HL-60 (cell line): ENCODE measurements around the gene CPLX3.

Experiments used
- DNase-seq, 2 experiments: peaks; one replicate each; pipeline ENCODE4 v3.0.0-alpha.2; 2010 to 2020; ENCODE audit warnings: low read depth in 1 of 2, low spot score in 1 of 2
- H3K27ac ChIP-seq: fragments of 250-450 bp; sonication (Bioruptor Pico); replicated peaks from 2 replicates; pipeline ENCODE4 v1.5.1; 2020; ENCODE audit warnings: mild to moderate bottlenecking, moderate library complexity
- H3K27me3 ChIP-seq: fragments of 250-450 bp; sonication (Bioruptor Pico); 2 replicates; pipeline ENCODE4 v1.5.1; 2021; ENCODE audit warnings: mild to moderate bottlenecking, moderate library complexity; ENCODE audit not compliant: insufficient read depth, poor library complexity, severe bottlenecking
- H3K4me3 ChIP-seq: replicated peaks from 2 replicates; pipeline ENCODE4 v1.5.1; 2011; ENCODE audit warnings: mild to moderate bottlenecking, control low read depth, low read length; ENCODE audit not compliant: insufficient read depth
- GABPA ChIP-seq: IDR thresholded peaks from 2 replicates; pipeline ENCODE4 v1.6.1; 2012; ENCODE audit warnings: low read depth
- POLR2AphosphoS5 ChIP-seq: IDR thresholded peaks from 2 replicates; pipeline ENCODE4 v1.6.1; 2012; ENCODE audit warnings: low read depth
- REST ChIP-seq: IDR thresholded peaks from 2 replicates; pipeline ENCODE4 v1.6.1; 2012; ENCODE audit warnings: low read depth; ENCODE audit not compliant: insufficient replicate concordance
- SPI1 ChIP-seq: IDR thresholded peaks from 2 replicates; pipeline ENCODE4 v1.6.1; 2012; ENCODE audit warnings: low read depth, mild to moderate bottlenecking, borderline replicate concordance
- TF ChIP-seq, protein P1 (sequence below): IDR thresholded peaks from one replicate; pipeline ENCODE4 v1.5.1; 2011; ENCODE audit warnings: low read length, control low read depth, inconsistent platforms; ENCODE audit not compliant: insufficient read depth

CPLX3 gene

GRCh38 chr15:74808840-74809229 lies 17.6 kb upstream of the CPLX3 start:
- TF ChIP-seq, protein P1, sequence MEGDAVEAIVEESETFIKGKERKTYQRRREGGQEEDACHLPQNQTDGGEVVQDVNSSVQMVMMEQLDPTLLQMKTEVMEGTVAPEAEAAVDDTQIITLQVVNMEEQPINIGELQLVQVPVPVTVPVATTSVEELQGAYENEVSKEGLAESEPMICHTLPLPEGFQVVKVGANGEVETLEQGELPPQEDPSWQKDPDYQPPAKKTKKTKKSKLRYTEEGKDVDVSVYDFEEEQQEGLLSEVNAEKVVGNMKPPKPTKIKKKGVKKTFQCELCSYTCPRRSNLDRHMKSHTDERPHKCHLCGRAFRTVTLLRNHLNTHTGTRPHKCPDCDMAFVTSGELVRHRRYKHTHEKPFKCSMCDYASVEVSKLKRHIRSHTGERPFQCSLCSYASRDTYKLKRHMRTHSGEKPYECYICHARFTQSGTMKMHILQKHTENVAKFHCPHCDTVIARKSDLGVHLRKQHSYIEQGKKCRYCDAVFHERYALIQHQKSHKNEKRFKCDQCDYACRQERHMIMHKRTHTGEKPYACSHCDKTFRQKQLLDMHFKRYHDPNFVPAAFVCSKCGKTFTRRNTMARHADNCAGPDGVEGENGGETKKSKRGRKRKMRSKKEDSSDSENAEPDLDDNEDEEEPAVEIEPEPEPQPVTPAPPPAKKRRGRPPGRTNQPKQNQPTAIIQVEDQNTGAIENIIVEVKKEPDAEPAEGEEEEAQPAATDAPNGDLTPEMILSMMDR: no peak
- TF ChIP-seq GABPA (no peak), POLR2AphosphoS5 (no peak), SPI1 (no peak), REST (no peak)
- H3K4me3 ChIP-seq: no peak overlapping the region
- no peak for DNase-seq
- no peaks in the 10 kb centered on the region for H3K27me3 ChIP-seq
- H3K27ac ChIP-seq: no peak overlapping the region

DNA sequence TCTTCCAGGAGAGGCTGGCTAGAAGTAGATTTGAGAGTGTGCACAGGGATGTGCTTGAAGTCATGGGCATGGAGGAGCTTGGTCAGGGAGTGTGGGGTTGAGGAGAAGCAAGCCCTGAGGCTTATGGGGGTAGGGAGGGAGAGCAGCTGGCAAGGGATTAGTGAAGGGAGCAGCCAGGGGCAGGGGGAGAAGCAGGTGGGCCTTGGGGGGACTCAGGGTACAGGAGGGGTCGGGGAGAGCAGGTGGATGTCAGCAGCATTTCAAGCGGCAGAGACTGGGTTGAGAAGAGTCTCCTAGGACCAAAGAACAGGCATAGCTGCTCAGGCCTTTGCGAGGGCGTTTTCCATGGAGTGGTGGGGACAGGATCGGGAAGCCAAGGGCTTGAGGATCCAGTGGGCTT lies 17.2 kb upstream of the CPLX3 start:
- TF ChIP-seq POLR2AphosphoS5: no peak
- no peak for TF ChIP-seq REST
- no peak for TF ChIP-seq SPI1
- TF ChIP-seq GABPA: no peak
- TF ChIP-seq, protein P1: no peak
- no peaks in the 10 kb centered on the region for H3K27me3 ChIP-seq
- DNase-seq: no peak
- no peak overlapping the region for H3K4me3 ChIP-seq
- no peak overlapping the region for H3K27ac ChIP-seq

DNA sequence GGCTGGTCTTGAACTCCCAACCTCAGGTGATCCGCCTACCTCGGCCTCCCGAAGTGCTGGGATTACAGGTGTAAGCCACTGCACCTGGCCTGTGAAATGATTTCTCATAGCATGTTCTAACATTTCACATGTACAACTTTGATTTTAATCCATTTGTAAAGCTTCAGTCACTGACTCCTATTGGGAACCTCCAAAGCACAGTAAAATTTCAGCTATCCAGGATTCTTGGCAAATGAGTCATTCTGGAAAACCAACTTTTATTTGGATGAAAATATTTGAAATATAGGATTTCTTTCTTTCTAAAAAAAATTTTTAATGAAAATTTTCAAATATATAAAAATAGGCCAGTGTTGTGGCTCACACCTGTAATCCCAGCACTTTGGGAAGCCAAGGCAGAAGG lies 16.5 kb upstream of the CPLX3 start:
- H3K27ac ChIP-seq: no peak overlapping the region
- H3K27me3 ChIP-seq: no peaks in the 10 kb centered on the region
- no peak for TF ChIP-seq SPI1
- no peak for TF ChIP-seq POLR2AphosphoS5
- TF ChIP-seq GABPA: no peak
- TF ChIP-seq, protein P1: no peak
- TF ChIP-seq REST: no peak
- no peak for DNase-seq
- no peak overlapping the region for H3K4me3 ChIP-seq
